Fibroblast of lung (primary cell): ENCODE data around the gene KIF21B. TPM values are rescaled to one million over a fixed set of nuclear protein-coding genes. Genes with fewer than 3 reads are reported as not detected.

Source experiments
- DNase-seq, 2 donors: peaks; one replicate each; pipeline versions ENCODE4 v3.0.0 to v3.0.0-alpha.2; 2010; ENCODE audit warnings: low read depth in 2 of 2
- H2AFZ ChIP-seq: 2 replicates; pipeline ENCODE4 v1.5.1; 2012; ENCODE audit warnings: low read length, control low read depth, inconsistent platforms
- H3K27ac ChIP-seq: 2 replicates; pipeline ENCODE4 v1.5.1; 2011; ENCODE audit warnings: low read length, control low read depth; ENCODE audit not compliant: insufficient read depth
- H3K27me3 ChIP-seq: 2 replicates; pipeline ENCODE4 v1.5.1; 2011; ENCODE audit warnings: mild to moderate bottlenecking, low read length; ENCODE audit not compliant: control insufficient read depth, insufficient read depth
- H3K36me3 ChIP-seq: 2 replicates; pipeline ENCODE4 v1.5.1; 2011; ENCODE audit warnings: low read length; ENCODE audit not compliant: control insufficient read depth, insufficient read depth
- H3K4me1 ChIP-seq: 2 replicates; pipeline ENCODE4 v1.5.1; 2011; ENCODE audit warnings: low read length; ENCODE audit not compliant: control insufficient read depth, insufficient read depth; ENCODE audit errors: extremely low read depth
- H3K4me2 ChIP-seq: 2 replicates; pipeline ENCODE4 v1.5.1; 2011; ENCODE audit warnings: low read length, control low read depth; ENCODE audit not compliant: insufficient read depth; ENCODE audit errors: extremely low read depth
- H3K4me3 ChIP-seq, 4 experiments: fragments of 200-600 bp in 1 of 4; sonication (generic) in 1 of 4; replicated peaks in 1 of 4; 2 replicates each; pipeline ENCODE4 v1.5.1; 2011 to 2016; ENCODE audit warnings: low read length in 4 of 4, low read depth in 3 of 4, mild to moderate bottlenecking in 3 of 4, control low read depth in 2 of 4, inconsistent platforms in 1 of 4, mixed read lengths in 1 of 4; ENCODE audit not compliant: insufficient read depth in 1 of 4; ENCODE audit errors: control extremely low read depth in 1 of 4
- H3K79me2 ChIP-seq: 2 replicates; pipeline ENCODE4 v1.5.1; 2012; ENCODE audit warnings: mild to moderate bottlenecking, low read length, inconsistent platforms; ENCODE audit not compliant: control insufficient read depth, insufficient read depth
- H3K9ac ChIP-seq: 2 replicates; pipeline ENCODE4 v1.5.1; 2011; ENCODE audit warnings: mild to moderate bottlenecking, low read length, control low read depth; ENCODE audit not compliant: insufficient read depth
- H3K9me3 ChIP-seq: 2 replicates; pipeline ENCODE4 v1.5.1; 2012; ENCODE audit warnings: low read depth, low read length; ENCODE audit not compliant: control insufficient read depth, insufficient read depth
- H4K20me1 ChIP-seq: 2 replicates; pipeline ENCODE4 v1.5.1; 2011; ENCODE audit warnings: low read length; ENCODE audit not compliant: control insufficient read depth, insufficient read depth; ENCODE audit errors: extremely low read depth
- EZH2 ChIP-seq: IDR thresholded peaks from 2 replicates; pipeline ENCODE4 v1.5.1; 2012; ENCODE audit warnings: low read length, control low read depth, mild to moderate bottlenecking; ENCODE audit errors: missing control alignments
- polyA plus RNA-seq, 2 donors: library from polyadenylated mRNA; depleted of rRNA in 1 of 2; stranded (reverse) in 1 of 2; unstranded in 1 of 2; fragments of >200 nt; gene quantifications; 2 replicates each; pipeline ENCODE4 v1.2.1, GENCODE V29; 2011 to 2012; ENCODE audit warnings: missing spikeins in 1 of 2
- total RNA-seq: library from RNA; depleted of rRNA; stranded (reverse); fragments of >200 nt; gene quantifications from 2 replicates; pipeline ENCODE4 v1.2.1, GENCODE V29; 2014
- TF ChIP-seq, protein P1 (sequence below), 2 donors: IDR thresholded peaks in 1 of 2; conservative IDR thresholded peaks in 1 of 2; 1 replicate in 1 of 2; 2 replicates in 1 of 2; pipeline ENCODE4 v1.5.1; 2011 to 2012; ENCODE audit warnings: low read length in 2 of 2, control low read depth in 1 of 2, inconsistent platforms in 1 of 2, low read depth in 1 of 2, mild to moderate bottlenecking in 1 of 2

Gene KIF21B
- total and polyA plus RNA-seq, 2 donors (not counting 1 experiment from before 2014, with no cell fraction given): under 0.01 to 0.08 TPM

DNA sequence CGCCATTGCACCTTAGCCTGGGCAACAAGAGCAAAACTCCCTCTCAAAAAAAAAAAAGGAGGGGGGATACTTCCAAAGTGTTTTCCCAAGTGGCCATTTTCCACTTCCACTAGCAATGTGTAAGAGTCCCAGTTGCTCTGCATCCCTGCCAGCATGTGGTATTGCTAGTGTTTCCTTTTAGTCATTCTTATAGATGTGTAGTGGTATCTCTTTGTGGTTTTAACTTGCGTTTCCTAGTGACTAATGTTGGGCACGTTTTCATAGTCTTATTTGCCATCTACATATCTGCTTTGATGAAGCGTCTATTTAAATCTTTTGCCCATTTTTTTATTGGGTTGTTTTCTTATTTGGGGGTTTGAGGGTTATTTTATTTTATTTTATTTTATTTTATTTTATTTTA, 97.7 kb downstream of the KIF21B start:
- H3K9ac ChIP-seq: no peak overlapping the region
- no peak overlapping the region for H2AFZ ChIP-seq
- H3K9me3 ChIP-seq: no peaks in the 10 kb centered on the region
- H3K36me3 ChIP-seq: no peaks in the 10 kb centered on the region
- H3K27me3 ChIP-seq: peaks cover 8% of the 10 kb centered on the region
- no peak overlapping the region for H3K4me3 ChIP-seq
- no peaks in the 10 kb centered on the region for H3K79me2 ChIP-seq
- DNase-seq: peak in 1 of 2 donors; percentile 53
- H3K4me1 ChIP-seq: no peaks in the 10 kb centered on the region
- H3K4me2 ChIP-seq: no peak overlapping the region
- TF ChIP-seq EZH2: no peak
- TF ChIP-seq, protein P1, sequence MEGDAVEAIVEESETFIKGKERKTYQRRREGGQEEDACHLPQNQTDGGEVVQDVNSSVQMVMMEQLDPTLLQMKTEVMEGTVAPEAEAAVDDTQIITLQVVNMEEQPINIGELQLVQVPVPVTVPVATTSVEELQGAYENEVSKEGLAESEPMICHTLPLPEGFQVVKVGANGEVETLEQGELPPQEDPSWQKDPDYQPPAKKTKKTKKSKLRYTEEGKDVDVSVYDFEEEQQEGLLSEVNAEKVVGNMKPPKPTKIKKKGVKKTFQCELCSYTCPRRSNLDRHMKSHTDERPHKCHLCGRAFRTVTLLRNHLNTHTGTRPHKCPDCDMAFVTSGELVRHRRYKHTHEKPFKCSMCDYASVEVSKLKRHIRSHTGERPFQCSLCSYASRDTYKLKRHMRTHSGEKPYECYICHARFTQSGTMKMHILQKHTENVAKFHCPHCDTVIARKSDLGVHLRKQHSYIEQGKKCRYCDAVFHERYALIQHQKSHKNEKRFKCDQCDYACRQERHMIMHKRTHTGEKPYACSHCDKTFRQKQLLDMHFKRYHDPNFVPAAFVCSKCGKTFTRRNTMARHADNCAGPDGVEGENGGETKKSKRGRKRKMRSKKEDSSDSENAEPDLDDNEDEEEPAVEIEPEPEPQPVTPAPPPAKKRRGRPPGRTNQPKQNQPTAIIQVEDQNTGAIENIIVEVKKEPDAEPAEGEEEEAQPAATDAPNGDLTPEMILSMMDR (conservative IDR thresholded peaks at IDR 0.05 in 1 of 2, IDR thresholded peaks at IDR 0.05 in 1 of 2; ENCODE audit: low read depth in 1 of 2, low read length in 2 of 2): no peak
- no peaks in the 10 kb centered on the region for H4K20me1 ChIP-seq
- H3K27ac ChIP-seq: no peak overlapping the region

DNA sequence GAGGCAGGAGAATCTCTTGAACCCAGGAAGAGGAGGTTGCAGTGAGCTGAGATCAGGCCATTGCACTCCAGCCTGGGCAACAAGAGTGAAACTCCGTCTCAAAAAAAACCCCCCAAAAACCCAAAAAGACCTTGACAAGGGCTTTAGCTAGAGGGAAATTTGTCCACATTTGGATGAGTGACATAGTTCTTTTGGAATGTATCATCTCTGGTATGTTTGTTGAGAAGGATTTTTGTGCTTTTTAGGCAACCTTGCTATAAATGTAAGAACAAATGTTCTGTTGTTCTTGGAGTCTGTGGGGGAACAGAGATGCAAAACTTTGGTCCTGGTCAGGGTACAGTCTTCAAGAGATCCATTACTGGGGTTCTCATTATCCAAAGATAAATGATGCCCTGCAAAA, 99.9 kb downstream of the KIF21B start:
- DNase-seq: peak in 1 of 2 donors; percentile 9
- Histone ChIP-seq H3K4me3 (no peak overlapping the region), H3K79me2 (no peaks in the 10 kb centered on the region), H4K20me1 (no peaks in the 10 kb centered on the region), H3K27ac (no peak overlapping the region), H2AFZ (no peak overlapping the region), H3K4me2 (no peak overlapping the region), H3K27me3 (peaks cover 4% of the 10 kb centered on the region), H3K9ac (no peak overlapping the region), H3K9me3 (no peaks in the 10 kb centered on the region), H3K36me3 (no peaks in the 10 kb centered on the region), H3K4me1 (no peaks in the 10 kb centered on the region)
- no peak for TF ChIP-seq EZH2
- TF ChIP-seq, protein P1 (conservative IDR thresholded peaks at IDR 0.05 in 1 of 2, IDR thresholded peaks at IDR 0.05 in 1 of 2; ENCODE audit: low read depth in 1 of 2, low read length in 2 of 2): no peak

DNA sequence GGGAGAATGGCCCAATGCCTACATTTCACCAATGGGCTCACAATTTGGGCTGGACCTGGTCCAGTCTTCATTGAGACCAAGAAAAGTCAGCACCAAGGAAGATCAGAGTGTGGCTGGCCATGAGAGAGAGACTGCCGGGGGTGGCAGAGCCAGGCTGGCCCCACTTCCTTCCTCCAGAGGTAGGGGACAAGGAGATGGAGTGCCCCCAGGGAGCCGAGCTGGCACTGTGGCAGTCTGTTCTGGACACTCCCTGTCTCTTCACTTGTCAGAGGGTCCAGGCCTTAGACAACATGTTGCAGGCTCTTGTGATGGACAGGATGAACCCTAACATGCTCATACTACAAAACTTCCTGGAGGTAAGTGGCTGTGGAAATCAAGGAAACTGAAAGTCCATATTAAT, 101.1 kb downstream of the KIF21B start:
- Histone ChIP-seq H3K4me3 (no peak overlapping the region), H3K4me2 (no peak overlapping the region), H3K9ac (no peak overlapping the region), H3K27ac (no peak overlapping the region), H3K9me3 (no peaks in the 10 kb centered on the region), H3K36me3 (no peaks in the 10 kb centered on the region), H3K27me3 (peaks cover 2% of the 10 kb centered on the region), H4K20me1 (no peaks in the 10 kb centered on the region), H3K4me1 (no peaks in the 10 kb centered on the region), H2AFZ (no peak overlapping the region), H3K79me2 (no peaks in the 10 kb centered on the region)
- no peak for DNase-seq
- TF ChIP-seq EZH2: no peak
- TF ChIP-seq, protein P1 (conservative IDR thresholded peaks at IDR 0.05 in 1 of 2, IDR thresholded peaks at IDR 0.05 in 1 of 2; ENCODE audit: low read depth in 1 of 2, low read length in 2 of 2): no peak
